Measurements from ENCODE around the gene ADGRE1. TPM values are rescaled to one million over a fixed set of nuclear protein-coding genes. Genes with fewer than 3 reads are reported as not detected.
A peak's percentile ranks its signal among the peaks of the same experiment; 100 is the strongest.

The ADGRE1 gene
- total and polyA plus RNA-seq, 2 of the 13 experiments (the other 11 are each of a cell fraction or from before 2014, with no cell fraction given): not detected

GRCh38 chr19:6970021-6970420, 82.6 kb downstream of the ADGRE1 start:
- TF ChIP-seq TCF7L2 (IDR thresholded peaks at IDR 0.05; ENCODE audit: low read depth, low read length): no peak
- TF ChIP-seq ARID2 (CRISPR knock-in tag; IDR thresholded peaks at IDR 0.05; ENCODE audit: borderline replicate concordance): no peak
- TF ChIP-seq FOSL2 (CRISPR knock-in tag; IDR thresholded peaks at IDR 0.05): no peak
- no peak for TF ChIP-seq TERF1 (CRISPR knock-in tag; IDR thresholded peaks at IDR 0.05)
- no peak for TF ChIP-seq HOXA5 (CRISPR knock-in tag; IDR thresholded peaks at IDR 0.05)
- 0 out of 2 replicates have a peak, but pooled peaks have one; percentile 31 for TF ChIP-seq CREB1 (IDR thresholded peaks at IDR 0.05)
- TF ChIP-seq CREB1 (CRISPR knock-in tag; IDR thresholded peaks at IDR 0.05): no peak
- no peak overlapping the region for H2AFZ ChIP-seq (ENCODE audit: low read length)
- H3K4me2 ChIP-seq (ENCODE audit: low read depth, low read length): no peak overlapping the region
- FAIRE-seq (no peak), DNase-seq (ENCODE audit: low spot score) (no peak), ATAC-seq (no peak)
- H3K4me1 ChIP-seq (ENCODE audit: insufficient read depth, low read length): no peaks in the 10 kb centered on the region
- in situ Hi-C loops (cut with HindIII; ENCODE audit: extremely low pct_ligation_motif_present, low pct_unique_long_range_greater_than_20kb): no loop called here
- no TSS peak for BruUV-seq (replicated peaks)
- H3K79me2 ChIP-seq (ENCODE audit: insufficient read depth, low read length): no peaks in the 10 kb centered on the region
- H3K27ac ChIP-seq (ENCODE audit: extremely low read length, insufficient read depth, low read length): no peak overlapping the region
- ChIA-PET POLR2A (no interaction called here), CTCF (ENCODE audit: low intra/inter-chr PET ratio, low total read pairs) (no interaction called here)
- H3K4me3 ChIP-seq (replicated peaks in 1 of 3; ENCODE audit: insufficient read depth in 1 of 3, low read depth in 2 of 3, low read length in 3 of 3): no peak overlapping the region
- WGBS (ENCODE audit: low lambda C conversion rate): 45% methylated on average over 2 of the region's 2 CpGs
- H4K20me1 ChIP-seq (ENCODE audit: insufficient read depth, low read length): no peaks in the 10 kb centered on the region
- intact Hi-C loops (cut with micrococcal nuclease; ENCODE audit: unreplicated experiment): no loop called here
- no peak overlapping the region for H3K9ac ChIP-seq (ENCODE audit: insufficient read depth, low read depth, low read length)
- no peaks in the 10 kb centered on the region for H3K36me3 ChIP-seq (replicated peaks in 1 of 2; ENCODE audit: control insufficient read depth in 1 of 2, insufficient read depth in 2 of 2, low read length in 2 of 2)
- H3K27me3 ChIP-seq (ENCODE audit: control insufficient read depth in 1 of 2, insufficient read depth in 2 of 2, low read length in 2 of 2): peaks cover 0 to 16% of the 10 kb centered on the region in 2 experiments; a peak in 1 of 5 replicates
- no peaks in the 10 kb centered on the region for H3K9me3 ChIP-seq (ENCODE audit: low read length)

GRCh38 chr19:6970443-6970842, 83.1 kb downstream of the ADGRE1 start:
- no peaks in the 10 kb centered on the region for H3K9me3 ChIP-seq (ENCODE audit: low read length)
- no peak overlapping the region for H3K9ac ChIP-seq (ENCODE audit: insufficient read depth, low read depth, low read length)
- H4K20me1 ChIP-seq (ENCODE audit: insufficient read depth, low read length): no peaks in the 10 kb centered on the region
- in situ Hi-C loops (cut with HindIII; ENCODE audit: extremely low pct_ligation_motif_present, low pct_unique_long_range_greater_than_20kb) (no loop called here), intact Hi-C loops (cut with micrococcal nuclease; ENCODE audit: unreplicated experiment) (no loop called here)
- ATAC-seq (no peak), DNase-seq (ENCODE audit: low spot score) (no peak), FAIRE-seq (no peak)
- no peak overlapping the region for H3K4me2 ChIP-seq (ENCODE audit: low read depth, low read length)
- TF ChIP-seq GPN1 (CRISPR knock-in tag; IDR thresholded peaks at IDR 0.05; ENCODE audit: borderline replicate concordance): no peak
- no peak for TF ChIP-seq MLX (CRISPR knock-in tag; IDR thresholded peaks at IDR 0.05)
- peak; percentile 66 for TF ChIP-seq NFYC (CRISPR knock-in tag; IDR thresholded peaks at IDR 0.05)
- TF ChIP-seq ZNF138 (CRISPR knock-in tag; IDR thresholded peaks at IDR 0.05; ENCODE audit: low read depth): no peak
- TF ChIP-seq SOX5 (CRISPR knock-in tag; IDR thresholded peaks at IDR 0.05; ENCODE audit: borderline replicate concordance): no peak
- no peak for TF ChIP-seq CC2D1A (CRISPR knock-in tag; IDR thresholded peaks at IDR 0.05)
- no peak for TF ChIP-seq U2AF2 (IDR thresholded peaks at IDR 0.05; ENCODE audit: low read depth, low read length)
- peak; percentile 75 for TF ChIP-seq THAP11 (CRISPR knock-in tag; IDR thresholded peaks at IDR 0.05)
- TF ChIP-seq NFYB (CRISPR knock-in tag; IDR thresholded peaks at IDR 0.05): peak; percentile 74
- no peak for TF ChIP-seq ZNF530 (CRISPR knock-in tag; IDR thresholded peaks at IDR 0.05; ENCODE audit: low read depth)
- TF ChIP-seq GABPA (IDR thresholded peaks at IDR 0.05; ENCODE audit: low read depth, low read length): no peak
- TF ChIP-seq GABPA (CRISPR knock-in tag; IDR thresholded peaks at IDR 0.05; ENCODE audit: low read depth): peak; percentile 21; the same call in 1 of the 2 replicates
- peak; percentile 76 for TF ChIP-seq ZNF143 (CRISPR knock-in tag; IDR thresholded peaks at IDR 0.05)
- TF ChIP-seq DRAP1 (CRISPR knock-in tag; IDR thresholded peaks at IDR 0.05): no peak
- H3K27ac ChIP-seq (ENCODE audit: extremely low read length, insufficient read depth, low read length): no peak overlapping the region
- ChIA-PET POLR2A (no interaction called here), CTCF (ENCODE audit: low intra/inter-chr PET ratio, low total read pairs) (no interaction called here)
- H3K4me3 ChIP-seq (replicated peaks in 1 of 3; ENCODE audit: insufficient read depth in 1 of 3, low read depth in 2 of 3, low read length in 3 of 3): no peak overlapping the region
- WGBS (ENCODE audit: low lambda C conversion rate): 47% methylated on average over 5 of the region's 5 CpGs
- H3K79me2 ChIP-seq (ENCODE audit: insufficient read depth, low read length): no peaks in the 10 kb centered on the region
- H2AFZ ChIP-seq (ENCODE audit: low read length): no peak overlapping the region
- BruUV-seq (replicated peaks): no TSS peak
- no peaks in the 10 kb centered on the region for H3K36me3 ChIP-seq (replicated peaks in 1 of 2; ENCODE audit: control insufficient read depth in 1 of 2, insufficient read depth in 2 of 2, low read length in 2 of 2)
- H3K27me3 ChIP-seq (ENCODE audit: control insufficient read depth in 1 of 2, insufficient read depth in 2 of 2, low read length in 2 of 2): peaks cover 0 to 18% of the 10 kb centered on the region in 2 experiments; a peak in 1 of 5 replicates
- no peaks in the 10 kb centered on the region for H3K4me1 ChIP-seq (ENCODE audit: insufficient read depth, low read length)

All from HepG2 (cell line).